Aorta (tissue), 5 donors: ENCODE results near the gene ATP11B. TPM values are rescaled to one million over a fixed set of nuclear protein-coding genes. Genes with fewer than 3 reads are reported as not detected.
"Not testable (repeated sequence)": the region's sequence is repeated elsewhere in the genome, so short reads cannot be mapped to it uniquely, and the experiment has no call there.

Experiments used
- ATAC-seq: fragments of 200-7000 bp; cut with Tn5 transposase; one replicate; pipeline ENCODE4 v1.9.1; 2022; ENCODE audit warnings: moderate library complexity; ENCODE audit not compliant: low FRiP score
- DNase-seq, 2 donors: peaks; one replicate each; pipeline ENCODE4 v3.0.0-alpha.2; 2020
- H3K27ac ChIP-seq, 2 donors: one replicate each; pipeline ENCODE4 v1.5.1; 2013; ENCODE audit warnings: low read length in 2 of 2, mild to moderate bottlenecking in 2 of 2, moderate library complexity in 2 of 2, control low read depth in 1 of 2, inconsistent platforms in 1 of 2, low read depth in 1 of 2
- H3K27me3 ChIP-seq, 2 donors: one replicate each; pipeline ENCODE4 v1.6.1; 2013; ENCODE audit warnings: control low read depth in 1 of 2, low read length in 1 of 2, mild to moderate bottlenecking in 1 of 2, moderate library complexity in 1 of 2; ENCODE audit not compliant: insufficient read depth in 2 of 2, control insufficient read depth in 1 of 2
- H3K36me3 ChIP-seq, 2 donors: one replicate each; pipeline ENCODE4 v1.6.1; 2013; ENCODE audit warnings: control low read depth in 1 of 2, low read length in 1 of 2, mild to moderate bottlenecking in 1 of 2; ENCODE audit not compliant: insufficient read depth in 2 of 2, control insufficient read depth in 1 of 2
- H3K4me1 ChIP-seq, 2 donors: one replicate each; pipeline ENCODE4 v1.6.1; 2013; ENCODE audit warnings: low read length in 2 of 2, control low read depth in 1 of 2, mild to moderate bottlenecking in 1 of 2, moderate library complexity in 1 of 2; ENCODE audit not compliant: insufficient read depth in 2 of 2, control insufficient read depth in 1 of 2
- H3K4me3 ChIP-seq, 2 donors: one replicate each; pipeline ENCODE4 v1.5.1; 2013; ENCODE audit warnings: low read length in 2 of 2, control low read depth in 1 of 2, mild to moderate bottlenecking in 1 of 2
- H3K9me3 ChIP-seq: one replicate; pipeline ENCODE4 v1.6.1; 2013; ENCODE audit warnings: mild to moderate bottlenecking, low read length; ENCODE audit not compliant: control insufficient read depth
- WGBS, 2 donors: extraction: QIAGEN DNeasy Blood & Tissue Kit; methylation state at CpG; one replicate each; pipeline ENCODE4 v1.1.7; 2013; 5-methylcytosine and 5-hydroxymethylcytosine counted together
- intact Hi-C, 2 donors: fragments of 100-400 bp; cut with DNase I; formaldehyde crosslinking; loops; one replicate each; pipeline versions ENCODE4 v1.14.2 to v1.15.0; 2022
- polyA plus RNA-seq, 2 donors: library from polyadenylated mRNA; stranded (reverse); fragments of 200-250 nt; gene quantifications; one replicate each; pipeline ENCODE4 v1.2.3, GENCODE V29; 2013
- total RNA-seq, 2 donors: library from RNA; stranded (reverse); fragmentation: NEBNext Ultra II Directional; extraction: Animal tissue kit (Norgen Biotek cat#: 25700); gene quantifications; one replicate each; pipeline ENCODE4 v1.2.1, GENCODE V29; 2021
- donor health status: healthy with polysubstance abuse.
- donor health status: Bipolar disorder and iron deficiency.
- donor health status: DM: no; HTN: no; CAD: no.
- donor health status: DM: no; HTN: no; CAD: no.
- donor health status: DM: yes; HTN: yes; CAD: no.

ATP11B gene
- total and polyA plus RNA-seq, 4 donors, result 8.9 to 70.3 (median 37.5) TPM

GRCh38 chr3:182812123-182812522 lies 18.8 kb downstream of the ATP11B start:
- Histone ChIP-seq H3K27ac (no peak overlapping the region), H3K4me1 (peaks cover 0 to 2% of the 10 kb centered on the region in 2 donors), H3K36me3 (no peaks in the 10 kb centered on the region), H3K9me3 (no peaks in the 10 kb centered on the region), H3K4me3 (no peak overlapping the region), H3K27me3 (no peaks in the 10 kb centered on the region)
- intact Hi-C loops, result no loop called here
- WGBS, 2 donors, result 29 to 43% methylated on average over 1 of the region's 1 CpG
- ATAC-seq, result no peak
- DNase-seq, result no peak

GRCh38 chr3:182814419-182815062 lies 21.2 kb downstream of the ATP11B start:
- intact Hi-C loops, result no loop called here
- ATAC-seq, result no peak
- WGBS, 2 donors, result 86 to 88% methylated on average over 4 of the region's 4 CpGs

GRCh38 chr3:182816181-182816580 lies 22.9 kb downstream of the ATP11B start:
- Histone ChIP-seq H3K36me3 (no peaks in the 10 kb centered on the region), H3K27me3 (no peaks in the 10 kb centered on the region), H3K4me1 (peaks cover 0 to 2% of the 10 kb centered on the region in 2 donors), H3K9me3 (no peaks in the 10 kb centered on the region), H3K4me3 (no peak overlapping the region), H3K27ac (no peak overlapping the region)
- DNase-seq (no peak), ATAC-seq (no peak)
- intact Hi-C loops, result no loop called here
- 38 to 58% methylated on average over 1 of the region's 1 CpG for WGBS, 2 donors

More at GRCh38 chr3:182814419-182815062, 21.2 kb downstream of the ATP11B start:
- no peaks in the 10 kb centered on the region for H3K27me3 ChIP-seq
- no peaks in the 10 kb centered on the region for H3K36me3 ChIP-seq
- no peak for DNase-seq
- H3K9me3 ChIP-seq, result no peaks in the 10 kb centered on the region
- no peak overlapping the region for H3K27ac ChIP-seq
- H3K4me1 ChIP-seq, result peaks cover 0 to 2% of the 10 kb centered on the region in 2 donors
- H3K4me3 ChIP-seq, result no peak overlapping the region

GRCh38 chr3:182818296-182818978 lies 25.1 kb downstream of the ATP11B start:
- no peaks in the 10 kb centered on the region for H3K36me3 ChIP-seq
- H3K27me3 ChIP-seq, result no peaks in the 10 kb centered on the region
- H3K9me3 ChIP-seq, result no peaks in the 10 kb centered on the region
- 79 to 81% methylated on average over 4 of the region's 4 CpGs for WGBS, 2 donors
- no peak for DNase-seq
- intact Hi-C loops, result no loop called here
- H3K4me3 ChIP-seq, result no peak overlapping the region
- no peak overlapping the region for H3K27ac ChIP-seq
- no peak for ATAC-seq
- no peaks in the 10 kb centered on the region for H3K4me1 ChIP-seq

GRCh38 chr3:182821221-182821981 lies 28.1 kb downstream of the ATP11B start:
- H3K9me3 ChIP-seq, result no peaks in the 10 kb centered on the region
- no peaks in the 10 kb centered on the region for H3K27me3 ChIP-seq
- H3K27ac ChIP-seq, result no peak overlapping the region
- DNase-seq, result no peak
- no peak for ATAC-seq
- H3K4me1 ChIP-seq, result no peaks in the 10 kb centered on the region
- 87 to 89% methylated on average over 4 of the region's 4 CpGs for WGBS, 2 donors
- H3K36me3 ChIP-seq, result no peaks in the 10 kb centered on the region
- no peak overlapping the region for H3K4me3 ChIP-seq
- intact Hi-C loops, result no loop called here

GRCh38 chr3:182822260-182822659 lies 29.0 kb downstream of the ATP11B start:
- ATAC-seq, H3K36me3 ChIP-seq, DNase-seq, intact Hi-C loops, H3K27ac ChIP-seq, H3K9me3 ChIP-seq, H3K4me1 ChIP-seq, H3K27me3 ChIP-seq, H3K4me3 ChIP-seq: not testable (repeated sequence)
- 90 to 94% methylated on average over 5 of the region's 5 CpGs for WGBS, 2 donors

GRCh38 chr3:182824957-182825356 lies 31.7 kb downstream of the ATP11B start:
- ATAC-seq (no peak), DNase-seq (no peak)
- Histone ChIP-seq H3K4me3 (no peak overlapping the region), H3K27me3 (no peaks in the 10 kb centered on the region), H3K9me3 (no peaks in the 10 kb centered on the region), H3K36me3 (no peaks in the 10 kb centered on the region), H3K27ac (no peak overlapping the region), H3K4me1 (no peaks in the 10 kb centered on the region)
- intact Hi-C loops, result no loop called here

GRCh38 chr3:182829761-182830405 lies 36.6 kb downstream of the ATP11B start:
- H3K36me3 ChIP-seq, result peaks cover 0 to under 1% of the 10 kb centered on the region in 2 donors
- H3K27ac ChIP-seq, result no peak overlapping the region
- H3K9me3 ChIP-seq, result no peaks in the 10 kb centered on the region
- H3K4me1 ChIP-seq, result no peaks in the 10 kb centered on the region
- H3K27me3 ChIP-seq, result no peaks in the 10 kb centered on the region
- DNase-seq (no peak), ATAC-seq (no peak)
- intact Hi-C loops, result no loop called here
- 92% methylated on average over 4 of the region's 4 CpGs for WGBS, 2 donors
- H3K4me3 ChIP-seq, result no peak overlapping the region
